HG02840 (cell line): ENCODE measurements around the gene PYCARD.
"Not testable (repeated sequence)": the region's sequence is repeated elsewhere in the genome, so short reads cannot be mapped to it uniquely, and the experiment has no call there.

ENCODE experiments used
- ATAC-seq: cut with Tn5 transposase; IDR thresholded peaks from one replicate; pipeline ENCODE4 v1.9.1; 2021; ENCODE audit warnings: mild to moderate bottlenecking, moderate library complexity, moderate number of reproducible peaks; ENCODE audit not compliant: unreplicated experiment, low FRiP score

PYCARD gene

GRCh38 chr16:31215287-31216162 is 13.0 kb upstream of the PYCARD start:
- no peak for ATAC-seq

- ATAC-seq = no peak
Observed at GRCh38 chr16:31214708-31215286, 12.2 kb upstream of the PYCARD start.

GRCh38 chr16:31213877-31214707 is 11.5 kb upstream of the PYCARD start, which contains the start of gene TRIM72:
TSS of gene TRIM72 (plus strand) at chr16:31214119. CDS start at chr16:31214739, 620 bp downstream.
- ATAC-seq = no peak

DNA sequence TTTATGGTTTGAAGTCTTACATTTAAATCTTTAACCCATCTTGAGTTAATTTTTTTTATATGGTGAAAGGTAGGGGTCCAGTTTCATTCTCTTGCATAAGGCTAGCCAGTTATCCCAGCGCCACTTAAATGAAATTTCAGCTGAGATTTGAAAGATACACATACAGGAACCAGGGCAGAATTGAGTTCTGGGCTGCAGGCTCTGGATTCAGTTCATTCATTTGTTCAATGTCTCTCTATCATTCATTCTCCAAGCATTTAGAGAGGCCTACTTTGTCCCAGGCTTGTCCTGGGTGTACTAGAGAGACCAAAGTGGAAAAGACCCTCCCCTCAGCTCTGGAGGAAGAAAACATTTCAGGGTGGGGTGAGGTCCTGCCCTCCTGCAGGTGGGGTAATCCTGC is 10.8 kb upstream of the PYCARD start:
- no peak for ATAC-seq

DNA sequence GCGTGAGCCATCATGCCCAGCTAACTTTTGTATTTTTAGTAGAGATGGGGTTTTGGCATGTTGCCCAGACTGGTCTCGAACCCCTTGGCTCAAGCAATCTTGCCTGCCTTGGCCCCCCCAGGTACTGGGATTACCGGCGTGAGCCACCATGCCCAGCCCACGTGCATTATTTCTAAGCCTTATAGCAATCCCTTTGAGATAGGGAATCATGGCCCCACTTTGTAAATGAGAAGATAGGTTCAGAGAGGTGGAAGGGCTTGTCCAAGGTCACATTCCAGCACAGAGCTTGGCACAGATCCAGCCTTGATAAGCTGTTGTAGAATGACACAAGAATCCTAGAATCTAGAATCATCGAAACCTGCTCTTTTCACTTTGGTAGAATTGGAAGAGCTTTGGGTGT is 4.2 kb upstream of the PYCARD start:
- no peak for ATAC-seq

DNA sequence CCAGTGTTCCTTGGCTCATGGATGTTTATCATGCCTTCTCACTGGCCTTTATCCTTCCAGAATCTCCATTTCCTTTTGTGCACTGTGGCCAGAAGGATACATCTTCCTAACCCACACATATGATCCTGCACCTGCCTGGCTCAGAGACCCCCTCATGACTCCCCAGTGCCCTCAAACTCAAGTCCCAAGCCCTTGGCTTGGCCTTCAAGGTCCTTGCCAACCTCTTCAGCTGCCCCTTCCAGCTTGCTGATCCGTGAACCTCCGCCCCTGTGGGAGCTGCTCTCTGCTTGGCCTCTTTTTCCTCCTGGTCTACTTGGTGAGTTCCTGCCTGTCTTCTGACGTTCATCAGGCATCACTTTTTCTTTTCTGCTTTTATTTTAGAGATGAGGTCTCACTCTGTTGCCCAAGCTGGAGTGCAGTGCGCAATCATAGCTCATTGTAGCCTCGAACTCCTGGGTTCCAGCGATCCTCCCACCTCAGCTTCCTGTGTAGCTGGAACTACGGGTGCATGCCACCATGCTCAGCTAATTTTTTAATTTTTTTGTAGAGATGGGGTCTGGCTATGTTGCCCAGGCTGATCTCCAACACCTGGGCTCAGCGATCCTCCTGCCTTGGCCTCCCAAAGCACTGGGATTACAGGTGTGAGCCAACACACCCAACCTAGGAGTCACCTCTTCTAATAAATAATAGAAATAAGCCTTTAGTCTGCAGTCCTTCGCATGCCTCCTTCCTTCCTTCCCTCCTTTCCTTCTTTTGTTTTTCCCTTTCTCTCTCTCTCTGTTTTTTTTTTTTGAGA is 2.5 kb upstream of the PYCARD start:
- no peak for ATAC-seq

- ATAC-seq = peak; percentile 49
Observed at GRCh38 chr16:31201582-31202413, 762 bp downstream of the PYCARD start.

DNA sequence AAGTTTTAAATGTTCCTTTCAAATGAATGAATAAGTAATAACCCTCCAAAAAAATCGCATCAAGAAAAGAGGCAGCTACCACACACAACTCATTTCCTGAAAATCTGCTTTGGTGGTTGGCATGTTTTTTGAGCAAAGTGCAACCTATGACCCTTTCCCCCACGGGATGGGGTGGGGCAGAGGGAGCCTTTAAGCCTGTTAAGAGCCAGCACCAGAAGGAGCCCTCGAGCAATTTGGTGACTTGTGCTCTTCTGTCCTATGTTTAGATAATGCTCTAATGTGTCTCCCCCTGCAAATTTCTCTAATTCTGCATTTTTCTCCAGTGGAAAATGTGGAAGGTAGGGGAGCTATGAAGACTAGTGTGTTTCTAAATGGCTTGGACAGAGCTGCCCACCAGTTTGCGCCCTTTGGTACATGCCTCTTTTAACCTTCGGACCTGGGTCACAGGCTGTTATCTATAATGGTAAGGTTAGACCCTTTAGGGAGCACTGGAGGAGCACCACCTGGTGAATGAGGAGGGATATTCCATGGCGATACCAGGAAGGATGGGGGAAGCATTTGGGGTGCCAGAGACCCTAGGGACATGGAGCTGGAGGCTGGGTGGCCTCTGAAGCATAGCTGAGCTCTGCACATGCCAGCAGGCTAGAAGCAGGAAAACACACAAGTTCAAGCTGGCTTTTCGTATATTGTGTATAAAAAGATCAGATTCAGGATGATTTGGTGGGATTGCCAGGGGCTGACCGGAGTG is 1.6 kb downstream of the PYCARD start:
- no peak for ATAC-seq

DNA sequence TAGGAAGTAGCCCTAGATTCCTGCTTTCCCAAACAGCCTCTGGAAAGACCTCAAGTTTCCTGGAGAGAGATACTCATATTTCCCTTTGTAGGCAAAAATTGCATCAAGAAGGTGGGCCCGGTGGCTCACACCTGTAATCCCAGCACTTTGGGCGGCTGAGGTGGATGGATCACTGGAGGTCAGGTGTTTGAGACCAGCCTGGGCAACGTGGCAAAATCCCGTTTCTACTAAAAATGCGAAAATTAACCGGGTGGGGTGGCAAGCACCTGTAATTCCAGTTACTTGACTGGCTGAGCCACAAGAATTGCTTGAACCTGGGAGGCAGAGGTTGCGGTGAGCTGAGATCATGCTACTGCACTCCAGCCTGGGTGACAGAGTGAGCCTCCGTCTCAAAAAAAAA is 2.4 kb downstream of the PYCARD start:
- not testable (repeated sequence) for ATAC-seq

DNA sequence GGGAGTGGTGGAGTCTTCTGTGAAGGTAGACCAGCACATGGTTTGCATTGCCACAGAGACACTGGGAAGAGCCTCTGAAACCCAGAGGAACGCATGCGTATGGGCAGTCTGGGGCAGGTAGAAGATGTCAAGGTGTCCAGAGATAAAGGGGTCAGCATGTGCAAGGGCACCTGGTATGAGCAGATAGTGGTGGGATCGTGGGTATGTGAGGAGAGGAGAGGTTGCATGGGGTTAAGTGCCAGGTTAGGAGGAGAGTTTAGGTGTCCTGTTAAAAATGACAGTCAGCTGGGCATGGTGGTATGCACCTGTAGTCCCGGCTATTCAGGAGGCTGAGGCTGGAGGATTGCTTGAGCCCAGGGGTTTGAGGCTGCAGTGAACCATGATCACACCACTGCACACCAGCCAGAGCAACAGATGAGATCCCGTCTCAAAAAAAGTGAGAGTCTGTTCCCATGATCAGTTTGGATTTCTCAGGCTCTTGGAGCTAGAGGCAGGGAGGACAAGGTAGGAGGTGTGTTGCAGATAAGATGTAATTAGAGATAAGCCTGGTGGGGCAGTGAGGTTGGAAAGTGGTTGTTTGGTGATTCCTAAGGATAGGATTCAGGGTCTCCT is 3.0 kb downstream of the PYCARD start:
- ATAC-seq = no peak

DNA sequence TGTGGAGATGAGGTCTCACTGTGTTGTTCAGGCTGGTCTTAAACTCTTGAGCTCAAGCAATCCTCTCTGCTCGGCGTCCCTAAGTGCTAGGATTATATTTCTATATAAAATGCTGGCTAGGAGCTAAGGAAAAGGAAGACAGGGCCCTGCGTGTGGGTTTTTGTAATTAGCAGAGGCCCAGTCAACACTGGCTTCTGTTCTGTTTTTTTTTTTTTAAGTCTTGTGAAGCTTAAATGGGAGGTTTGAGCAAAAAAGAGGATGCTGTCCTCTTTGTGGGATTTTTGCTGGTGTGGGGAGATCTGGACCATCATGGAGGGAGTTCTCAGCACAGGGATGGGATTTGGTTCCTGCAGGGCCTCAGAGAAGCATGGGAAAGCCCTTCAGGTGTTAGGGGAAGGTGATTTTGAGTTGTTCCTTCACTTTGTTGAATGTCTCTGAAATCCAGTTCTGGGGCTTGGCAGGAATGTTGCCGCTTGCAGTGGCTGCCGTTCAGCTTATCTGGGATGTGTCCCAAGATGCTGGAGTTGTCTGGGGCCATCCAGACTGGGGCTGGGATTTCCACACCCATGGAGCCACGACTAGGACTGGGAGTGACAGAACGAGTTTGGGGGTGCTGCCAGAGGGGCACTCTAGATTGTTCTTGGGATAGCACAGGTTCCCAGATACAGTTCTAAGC is 4.2 kb downstream of the PYCARD start:
- ATAC-seq = no peak

DNA sequence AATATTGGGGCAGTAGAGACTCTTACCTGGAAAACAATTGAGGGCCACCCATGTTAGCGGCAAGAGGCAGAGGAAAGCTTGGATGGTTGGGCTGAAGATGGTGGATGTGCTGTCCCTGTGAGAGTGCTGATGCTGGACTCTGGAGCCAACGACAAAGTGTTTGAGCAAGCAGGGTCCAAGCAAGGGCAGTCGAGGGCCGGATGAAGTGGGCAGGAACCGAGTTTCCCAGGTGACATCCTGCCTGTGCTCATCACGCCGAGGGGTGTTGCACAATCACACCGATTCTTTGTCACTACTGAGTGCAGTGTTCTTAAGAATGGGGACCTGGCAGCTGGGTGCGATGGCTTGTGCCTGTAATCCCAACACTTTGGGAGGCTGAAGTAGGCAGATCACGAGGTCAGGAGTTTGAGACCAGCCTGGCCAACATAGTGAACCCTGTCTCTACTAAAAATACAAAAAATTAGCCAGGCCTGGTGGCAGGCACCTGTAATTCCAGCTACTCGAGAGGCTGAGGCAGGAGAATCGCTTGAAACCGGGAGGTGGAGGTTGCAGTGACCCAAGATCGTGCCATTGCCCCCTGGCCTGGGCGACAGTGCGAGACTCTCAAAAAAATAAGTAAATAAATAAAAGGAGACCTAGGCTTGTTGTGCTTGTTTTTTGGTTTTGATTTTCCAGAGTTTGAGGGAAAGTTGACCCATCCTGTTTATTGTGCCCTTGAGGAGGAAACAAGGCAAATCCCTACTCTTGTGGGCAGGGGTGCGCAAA is 6.1 kb downstream of the PYCARD start:
- ATAC-seq = no peak

- ATAC-seq = not testable (repeated sequence)
Observed at GRCh38 chr16:31195861-31196260, 6.7 kb downstream of the PYCARD start.

DNA sequence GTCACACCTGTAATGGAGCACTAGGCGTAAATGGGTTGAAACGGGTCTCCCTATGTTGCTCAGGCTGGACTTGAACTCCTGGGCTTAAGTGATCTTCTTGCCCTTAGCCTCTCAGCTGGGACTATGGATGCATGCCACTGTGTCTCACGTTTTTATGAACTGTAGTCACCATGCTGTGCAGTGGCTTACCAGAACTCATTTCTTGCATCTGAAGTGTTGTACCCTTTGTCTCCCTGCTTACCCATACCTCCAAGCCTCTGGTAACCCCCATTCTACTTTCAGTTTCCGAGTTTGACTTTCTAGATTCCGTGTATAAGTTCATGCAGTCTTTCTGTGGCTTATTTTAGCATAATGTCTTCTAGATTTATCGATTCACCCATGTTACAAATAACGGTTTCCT is 7.7 kb downstream of the PYCARD start:
- ATAC-seq = no peak

DNA sequence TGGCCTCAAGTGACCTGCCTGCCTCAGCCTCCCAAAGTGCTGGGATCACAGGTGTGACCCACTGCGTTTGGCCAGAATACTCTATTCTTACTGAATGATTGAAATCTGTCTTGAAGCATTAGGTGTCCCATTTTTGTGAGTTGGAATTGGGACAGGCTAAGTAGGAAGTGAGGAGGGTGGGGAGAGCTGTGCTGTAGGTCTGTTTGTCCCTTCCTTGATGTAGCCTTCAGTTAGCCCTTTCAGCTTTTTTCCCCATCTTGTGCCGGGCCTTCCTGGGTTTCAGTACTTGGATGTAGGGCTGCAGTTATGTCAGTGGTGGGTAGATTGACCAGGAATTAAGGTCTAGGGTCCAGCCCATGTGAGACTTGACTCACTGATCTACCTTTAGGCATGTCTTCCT is 8.7 kb downstream of the PYCARD start:
- ATAC-seq = no peak

DNA sequence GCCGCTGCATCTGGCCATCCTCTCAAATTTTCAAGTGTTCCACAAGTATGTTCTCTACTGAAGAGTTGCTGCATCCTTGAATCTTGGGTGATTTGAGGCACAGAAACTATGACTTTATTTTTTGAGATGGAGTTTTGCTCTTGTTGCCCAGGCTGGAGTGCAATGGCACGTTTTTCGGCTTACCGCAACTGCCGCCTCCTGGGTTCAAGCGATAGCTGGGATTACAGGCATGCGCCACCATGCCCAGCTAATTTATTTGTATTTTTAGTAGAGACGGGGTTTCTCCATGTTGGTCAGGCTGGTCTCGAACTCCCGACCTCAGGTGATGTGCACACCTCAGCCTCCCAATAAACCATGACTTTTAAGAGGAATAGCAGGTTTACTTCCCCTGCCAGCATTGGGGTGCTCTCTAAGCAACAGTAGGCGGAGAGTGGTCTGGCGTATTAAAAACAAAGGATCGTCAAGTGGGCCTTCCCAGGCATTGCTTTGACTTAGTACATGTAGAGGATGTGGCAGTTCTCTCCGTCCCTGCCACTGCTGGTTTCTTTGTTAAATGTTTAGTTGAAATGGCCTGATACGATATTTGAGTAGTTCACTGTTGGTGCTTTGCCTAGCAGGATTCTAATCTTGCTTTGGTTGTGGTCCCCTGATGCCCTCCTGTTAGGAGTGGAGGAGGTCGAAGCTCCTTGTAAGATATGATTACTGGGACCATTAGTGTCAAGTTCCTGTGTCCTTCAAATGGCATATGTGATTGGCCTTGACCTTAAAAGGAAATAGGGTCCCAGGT is 9.5 kb downstream of the PYCARD start:
- ATAC-seq = no peak
